ENCODE results near the gene SFT2D3. TPM values are rescaled to one million over a fixed set of nuclear protein-coding genes. Genes with fewer than 3 reads are reported as not detected.
A peak's percentile ranks its signal among the peaks of the same experiment; 100 is the strongest.

Gene SFT2D3
- polyA plus RNA-seq, 2 of the 4 experiments (the other 2 are of a cell fraction): 4.5 to 10.4 TPM

- TF ChIP-seq HES2 (IDR thresholded peaks at IDR 0.05) (peak; percentile 35; the same call in 1 of the 2 replicates), CEBPB (IDR thresholded peaks at IDR 0.05) (peak; percentile 75 to 83), CHD2 (IDR thresholded peaks at IDR 0.05; ENCODE audit: low read length, partially characterized antibody) (no peak)
Observed at GRCh38 chr2:127735537-127736399, 34.5 kb downstream of the SFT2D3 start (continued).

- FAIRE-seq (no peak), ATAC-seq (no peak), DNase-seq (ENCODE audit: low read depth in 1 of 2, low spot score in 1 of 2) (peak in 1 of 2 experiments; percentile 7)
- POLR2A ChIA-PET: interaction anchor here (0.6 kb wide), 1 partner anchor 41 kb away, joined by 3 read pairs; no protein-coding TSS in a partner anchor
- Histone ChIP-seq H3K4me2 (peak overlapping the region; percentile 80), H3K27ac (peak overlapping the region; percentile 71 to 89), H3K4me1 (peaks cover 68% of the 10 kb centered on the region), H3K9me3 (no peaks in the 10 kb centered on the region), H3K4me3 (no peak overlapping the region)
- 4% methylated on average over 1 of the region's 1 CpG for WGBS (ENCODE audit: missing lambda C conversion rate)
- TF ChIP-seq, protein P1, sequence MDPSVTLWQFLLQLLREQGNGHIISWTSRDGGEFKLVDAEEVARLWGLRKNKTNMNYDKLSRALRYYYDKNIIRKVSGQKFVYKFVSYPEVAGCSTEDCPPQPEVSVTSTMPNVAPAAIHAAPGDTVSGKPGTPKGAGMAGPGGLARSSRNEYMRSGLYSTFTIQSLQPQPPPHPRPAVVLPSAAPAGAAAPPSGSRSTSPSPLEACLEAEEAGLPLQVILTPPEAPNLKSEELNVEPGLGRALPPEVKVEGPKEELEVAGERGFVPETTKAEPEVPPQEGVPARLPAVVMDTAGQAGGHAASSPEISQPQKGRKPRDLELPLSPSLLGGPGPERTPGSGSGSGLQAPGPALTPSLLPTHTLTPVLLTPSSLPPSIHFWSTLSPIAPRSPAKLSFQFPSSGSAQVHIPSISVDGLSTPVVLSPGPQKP (IDR thresholded peaks at IDR 0.05; ENCODE audit: low read depth, low read length): no peak
- TF ChIP-seq CEBPB (IDR thresholded peaks at IDR 0.05): peak; percentile 51 to 80
- TF ChIP-seq JUN (IDR thresholded peaks at IDR 0.05): no peak
- CTCF ChIA-PET: interaction anchor here (1.0 to 1.2 kb wide), 2 partner anchors 13 to 42 kb away, joined by 4 read pairs; no protein-coding TSS in a partner anchor
Observed at GRCh38 chr2:127737892-127738291, 36.6 kb downstream of the SFT2D3 start.

GRCh38 chr2:127739800-127740199, 38.5 kb downstream of the SFT2D3 start:
- Histone ChIP-seq H3K4me3 (no peak overlapping the region), H3K4me1 (peaks cover 49% of the 10 kb centered on the region), H3K4me2 (no peak overlapping the region), H3K9me3 (no peaks in the 10 kb centered on the region), H3K27ac (no peak overlapping the region)
- WGBS (ENCODE audit: missing lambda C conversion rate): 88% methylated on average over 1 of the region's 1 CpG
- no peak for FAIRE-seq
- ChIA-PET POLR2A (no interaction called here), CTCF (no interaction called here)
- no peak for ATAC-seq
- DNase-seq (ENCODE audit: low read depth in 1 of 2, low spot score in 1 of 2): no peak
- TF ChIP-seq FOSL2 (IDR thresholded peaks at IDR 0.05) (no peak), FOSL2 (CRISPR knock-in tag; IDR thresholded peaks at IDR 0.05) (no peak), ZNF302 (CRISPR knock-in tag; IDR thresholded peaks at IDR 0.05) (no peak), MAZ (IDR thresholded peaks at IDR 0.05; ENCODE audit: borderline replicate concordance, low read depth, low read length) (no peak), PHF8 (IDR thresholded peaks at IDR 0.05; ENCODE audit: borderline replicate concordance, low read depth) (no peak), HOXB13 (CRISPR knock-in tag; IDR thresholded peaks at IDR 0.05; ENCODE audit: low read depth) (no peak), RARB (CRISPR knock-in tag; IDR thresholded peaks at IDR 0.05) (no peak), RFX5 (IDR thresholded peaks at IDR 0.05) (no peak), JUN (IDR thresholded peaks at IDR 0.05) (no peak), BCL3 (IDR thresholded peaks at IDR 0.05) (no peak), CHD2 (IDR thresholded peaks at IDR 0.05; ENCODE audit: low read length, partially characterized antibody) (no peak), ZFP36 (IDR thresholded peaks at IDR 0.05; ENCODE audit: borderline replicate concordance, partially characterized antibody) (no peak), POLR2A (IDR thresholded peaks at IDR 0.05; ENCODE audit: low read length) (no peak), HMGXB4 (CRISPR knock-in tag; IDR thresholded peaks at IDR 0.05; ENCODE audit: borderline replicate concordance) (no peak), HOXB5 (CRISPR knock-in tag; IDR thresholded peaks at IDR 0.05) (no peak), FOXS1 (CRISPR knock-in tag; IDR thresholded peaks at IDR 0.05) (no peak), RNF2 (IDR thresholded peaks at IDR 0.05; ENCODE audit: borderline replicate concordance, low read depth) (no peak)
- TF ChIP-seq, protein P2, sequence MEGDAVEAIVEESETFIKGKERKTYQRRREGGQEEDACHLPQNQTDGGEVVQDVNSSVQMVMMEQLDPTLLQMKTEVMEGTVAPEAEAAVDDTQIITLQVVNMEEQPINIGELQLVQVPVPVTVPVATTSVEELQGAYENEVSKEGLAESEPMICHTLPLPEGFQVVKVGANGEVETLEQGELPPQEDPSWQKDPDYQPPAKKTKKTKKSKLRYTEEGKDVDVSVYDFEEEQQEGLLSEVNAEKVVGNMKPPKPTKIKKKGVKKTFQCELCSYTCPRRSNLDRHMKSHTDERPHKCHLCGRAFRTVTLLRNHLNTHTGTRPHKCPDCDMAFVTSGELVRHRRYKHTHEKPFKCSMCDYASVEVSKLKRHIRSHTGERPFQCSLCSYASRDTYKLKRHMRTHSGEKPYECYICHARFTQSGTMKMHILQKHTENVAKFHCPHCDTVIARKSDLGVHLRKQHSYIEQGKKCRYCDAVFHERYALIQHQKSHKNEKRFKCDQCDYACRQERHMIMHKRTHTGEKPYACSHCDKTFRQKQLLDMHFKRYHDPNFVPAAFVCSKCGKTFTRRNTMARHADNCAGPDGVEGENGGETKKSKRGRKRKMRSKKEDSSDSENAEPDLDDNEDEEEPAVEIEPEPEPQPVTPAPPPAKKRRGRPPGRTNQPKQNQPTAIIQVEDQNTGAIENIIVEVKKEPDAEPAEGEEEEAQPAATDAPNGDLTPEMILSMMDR (IDR thresholded peaks at IDR 0.05): no peak
- TF ChIP-seq, protein P1 (IDR thresholded peaks at IDR 0.05; ENCODE audit: low read depth, low read length): no peak
